Uterus (tissue), 2 donors: Measurements from ENCODE around the gene LPO.

ENCODE experiments used
- POLR2A ChIP-seq, 2 donors: fragments of 450-650 bp; IDR thresholded peaks; one replicate each; pipeline ENCODE4 v1.6.1; 2016; ENCODE audit warnings: antibody characterized with exemption in 2 of 2, mild to moderate bottlenecking in 1 of 2, moderate library complexity in 1 of 2
- TF ChIP-seq, protein P1 (sequence below), 4 experiments: fragments of 200-600 bp in 2 of 4; fragments of 450-650 bp in 2 of 4; sonication (generic) in 2 of 4; IDR thresholded peaks; one replicate each; pipeline ENCODE4 v1.5.1; 2016 to 2019; ENCODE audit warnings: antibody characterized with exemption in 4 of 4, mild to moderate bottlenecking in 2 of 4, moderate library complexity in 1 of 4

DNA sequence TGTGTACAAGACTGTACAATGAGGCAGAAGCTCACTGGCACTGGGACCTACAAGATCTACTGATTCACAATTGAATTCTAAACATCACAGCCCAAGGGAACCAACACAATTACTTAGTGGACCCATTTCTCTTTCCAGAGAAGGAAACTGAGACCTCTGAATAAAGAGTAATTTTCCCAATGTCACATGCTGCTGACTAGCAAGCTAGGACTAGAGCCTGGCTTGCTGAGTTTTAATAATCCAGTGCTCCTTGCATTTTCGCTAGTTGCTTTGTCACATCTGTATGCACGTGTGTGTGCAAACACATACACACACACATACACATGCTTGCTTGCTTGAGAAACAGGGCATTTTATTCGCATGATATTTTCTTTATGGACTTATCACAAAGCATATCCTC is 3.9 kb upstream of the LPO start:
- no peak for TF ChIP-seq POLR2A (IDR thresholded peaks at IDR 0.05)
- TF ChIP-seq, protein P1, sequence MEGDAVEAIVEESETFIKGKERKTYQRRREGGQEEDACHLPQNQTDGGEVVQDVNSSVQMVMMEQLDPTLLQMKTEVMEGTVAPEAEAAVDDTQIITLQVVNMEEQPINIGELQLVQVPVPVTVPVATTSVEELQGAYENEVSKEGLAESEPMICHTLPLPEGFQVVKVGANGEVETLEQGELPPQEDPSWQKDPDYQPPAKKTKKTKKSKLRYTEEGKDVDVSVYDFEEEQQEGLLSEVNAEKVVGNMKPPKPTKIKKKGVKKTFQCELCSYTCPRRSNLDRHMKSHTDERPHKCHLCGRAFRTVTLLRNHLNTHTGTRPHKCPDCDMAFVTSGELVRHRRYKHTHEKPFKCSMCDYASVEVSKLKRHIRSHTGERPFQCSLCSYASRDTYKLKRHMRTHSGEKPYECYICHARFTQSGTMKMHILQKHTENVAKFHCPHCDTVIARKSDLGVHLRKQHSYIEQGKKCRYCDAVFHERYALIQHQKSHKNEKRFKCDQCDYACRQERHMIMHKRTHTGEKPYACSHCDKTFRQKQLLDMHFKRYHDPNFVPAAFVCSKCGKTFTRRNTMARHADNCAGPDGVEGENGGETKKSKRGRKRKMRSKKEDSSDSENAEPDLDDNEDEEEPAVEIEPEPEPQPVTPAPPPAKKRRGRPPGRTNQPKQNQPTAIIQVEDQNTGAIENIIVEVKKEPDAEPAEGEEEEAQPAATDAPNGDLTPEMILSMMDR (IDR thresholded peaks at IDR 0.05) = no peak
